Fibroblast of skin of left biceps (primary cell): Measurements from ENCODE around the gene ZNF74.
"Not testable (repeated sequence)": the region's sequence is repeated elsewhere in the genome, so short reads cannot be mapped to it uniquely, and the experiment has no call there.

Source experiments
- DNase-seq, 2 experiments: peaks; one replicate each; pipeline ENCODE4 v3.0.0-alpha.2; 2013; ENCODE audit warnings: low read depth in 2 of 2

The ZNF74 gene

GRCh38 chr22:20376281-20376680 lies 17.7 kb upstream of the ZNF74 start:
- DNase-seq, result not testable (repeated sequence)

- DNase-seq, result not testable (repeated sequence)
These were observed 17.0 kb upstream of the ZNF74 start for GRCh38 chr22:20376983-20377382.

- DNase-seq, result no peak
These were observed 15.8 kb upstream of the ZNF74 start for GRCh38 chr22:20378110-20378509.

GRCh38 chr22:20378684-20379083 lies 15.3 kb upstream of the ZNF74 start:
- DNase-seq, result not testable (repeated sequence)

GRCh38 chr22:20380486-20380885 lies 13.5 kb upstream of the ZNF74 start:
- no peak for DNase-seq

GRCh38 chr22:20383538-20383937 lies 10.4 kb upstream of the ZNF74 start:
- DNase-seq, result no peak

- DNase-seq, result no peak
These were observed 9.8 kb upstream of the ZNF74 start for GRCh38 chr22:20384171-20384570.

- no peak for DNase-seq
These were observed 9.1 kb upstream of the ZNF74 start for GRCh38 chr22:20384865-20385264.

- no peak for DNase-seq
These were observed 7.6 kb upstream of the ZNF74 start for GRCh38 chr22:20386336-20386735.

- no peak for DNase-seq
These were observed 7.0 kb upstream of the ZNF74 start for GRCh38 chr22:20386972-20387371.

- no peak for DNase-seq
These were observed 5.8 kb upstream of the ZNF74 start for GRCh38 chr22:20388200-20388599.

- no peak for DNase-seq
These were observed 4.7 kb upstream of the ZNF74 start for GRCh38 chr22:20389288-20389687.

GRCh38 chr22:20390394-20390907 lies 3.5 kb upstream of the ZNF74 start:
- DNase-seq, result no peak

- DNase-seq, result no peak
These were observed 2.7 kb upstream of the ZNF74 start for GRCh38 chr22:20391222-20391621.

GRCh38 chr22:20392365-20392881 lies 1.5 kb upstream of the ZNF74 start:
- DNase-seq, result not testable (repeated sequence)

- no peak for DNase-seq
These were observed 807 bp upstream of the ZNF74 start for GRCh38 chr22:20392983-20393704.

GRCh38 chr22:20395181-20395906 lies 1.4 kb downstream of the ZNF74 start:
- DNase-seq, result no peak

- no peak for DNase-seq
These were observed 1.9 kb downstream of the ZNF74 start for GRCh38 chr22:20395907-20396287.

- peak; percentile 42 to 53 for DNase-seq
These were observed 2.7 kb downstream of the ZNF74 start for GRCh38 chr22:20396639-20397038.

GRCh38 chr22:20397498-20397897 lies 3.5 kb downstream of the ZNF74 start:
- no peak for DNase-seq

GRCh38 chr22:20398420-20398819 lies 4.5 kb downstream of the ZNF74 start:
- no peak for DNase-seq

GRCh38 chr22:20399866-20400605 lies 6.1 kb downstream of the ZNF74 start:
- DNase-seq, result no peak
